Measurements from ENCODE around the gene ZDHHC19.

ZDHHC19 gene

GRCh38 chr3:196198771-196199753 lies 12.1 kb downstream of the ZDHHC19 start:
- TF ChIP-seq FOXP2 (optimal IDR thresholded peaks at IDR 0.05; ENCODE audit: borderline replicate concordance, extremely low read depth, extremely low read length, insufficient read depth) (no peak), REST (IDR thresholded peaks at IDR 0.05; ENCODE audit: insufficient read depth in 1 of 2, low read depth in 2 of 2, low read length in 2 of 2) (no peak)

- TF ChIP-seq FOXP2 (optimal IDR thresholded peaks at IDR 0.05; ENCODE audit: borderline replicate concordance, extremely low read depth, extremely low read length, insufficient read depth) (no peak), TAF1 (IDR thresholded peaks at IDR 0.05; ENCODE audit: borderline replicate concordance, insufficient read depth, low read length) (no peak), POLR2AphosphoS5 (IDR thresholded peaks at IDR 0.05; ENCODE audit: low read depth, low read length) (no peak), SIN3A (IDR thresholded peaks at IDR 0.05; ENCODE audit: borderline replicate concordance, insufficient read depth, low read length) (no peak), REST (IDR thresholded peaks at IDR 0.05; ENCODE audit: insufficient read depth in 1 of 2, low read depth in 2 of 2, low read length in 2 of 2) (no peak)
Measured at GRCh38 chr3:196198081-196198675, 13.0 kb downstream of the ZDHHC19 start.

- TF ChIP-seq FOXP2 (optimal IDR thresholded peaks at IDR 0.05; ENCODE audit: borderline replicate concordance, extremely low read depth, extremely low read length, insufficient read depth) (no peak), POLR2AphosphoS5 (IDR thresholded peaks at IDR 0.05; ENCODE audit: low read depth, low read length) (no peak), REST (IDR thresholded peaks at IDR 0.05; ENCODE audit: insufficient read depth in 1 of 2, low read depth in 2 of 2, low read length in 2 of 2) (no peak), TAF1 (IDR thresholded peaks at IDR 0.05; ENCODE audit: borderline replicate concordance, insufficient read depth, low read length) (no peak), SIN3A (IDR thresholded peaks at IDR 0.05; ENCODE audit: borderline replicate concordance, insufficient read depth, low read length) (no peak)
Measured at GRCh38 chr3:196197524-196197923, 13.7 kb downstream of the ZDHHC19 start.

- no peak for TF ChIP-seq REST (IDR thresholded peaks at IDR 0.05; ENCODE audit: insufficient read depth in 1 of 2, low read depth in 2 of 2, low read length in 2 of 2)
- no peak for TF ChIP-seq SIN3A (IDR thresholded peaks at IDR 0.05; ENCODE audit: borderline replicate concordance, insufficient read depth, low read length)
- no peak for TF ChIP-seq TAF1 (IDR thresholded peaks at IDR 0.05; ENCODE audit: borderline replicate concordance, insufficient read depth, low read length)
- TF ChIP-seq POLR2AphosphoS5 (IDR thresholded peaks at IDR 0.05; ENCODE audit: low read depth, low read length), result no peak
- no peak for TF ChIP-seq FOXP2 (optimal IDR thresholded peaks at IDR 0.05; ENCODE audit: borderline replicate concordance, extremely low read depth, extremely low read length, insufficient read depth)
Measured at GRCh38 chr3:196195664-196196265, 15.4 kb downstream of the ZDHHC19 start.

Data from PFSK-1 (cell line).